Renal pelvis (tissue), 4 donors: ENCODE results near the gene TSEN2. TPM values are rescaled to one million over a fixed set of nuclear protein-coding genes. Genes with fewer than 3 reads are reported as not detected.

Source experiments
- DNase-seq: peaks from one replicate; pipeline ENCODE4 v3.0.0-alpha.2; 2013
- polyA plus RNA-seq, 3 donors: library from polyadenylated mRNA; unstranded; fragments of 120-200 nt; gene quantifications; one replicate each; pipeline ENCODE4 v1.2.1, GENCODE V29; 2013; ENCODE audit not compliant: insufficient read length in 3 of 3

TSEN2 gene
- polyA plus RNA-seq, 3 donors: 20.7 to 35.3 (median 32.1) TPM

DNA sequence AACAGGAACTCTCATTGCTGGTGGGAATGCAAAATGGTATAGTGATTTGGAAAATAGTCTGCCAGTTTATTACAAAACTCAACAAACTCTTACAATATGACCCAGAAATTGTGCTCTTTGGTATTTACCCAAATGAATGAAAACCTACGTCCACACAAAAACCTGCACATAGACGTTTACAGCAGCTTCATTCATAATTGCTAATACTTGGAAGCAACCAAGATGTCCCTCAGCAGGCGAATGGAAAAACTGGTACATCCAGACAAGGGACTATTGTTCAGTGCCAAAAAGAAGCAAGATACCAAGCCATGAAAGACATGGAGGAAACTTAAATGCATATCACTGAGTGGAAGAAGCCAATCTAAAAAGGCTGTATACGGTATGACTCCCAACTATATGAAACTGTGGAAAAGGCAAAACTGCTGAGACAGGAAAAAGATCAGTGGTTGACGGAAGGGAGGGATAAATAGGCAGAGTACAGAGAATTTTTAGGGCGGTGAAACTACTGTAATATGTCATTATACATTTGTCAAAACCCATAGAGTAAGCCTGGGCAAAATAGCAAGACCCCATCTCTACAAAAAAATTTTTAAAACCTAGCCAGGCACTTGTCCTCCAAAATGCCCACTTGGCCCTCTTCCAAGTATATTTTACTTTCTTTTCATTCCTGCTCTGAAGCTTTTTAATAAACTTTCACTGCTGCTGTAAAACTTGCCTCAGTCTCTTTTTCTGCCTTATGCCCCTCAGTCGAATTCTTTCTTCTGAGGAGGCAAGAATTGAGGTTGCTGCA lies 65.9 kb downstream of the TSEN2 start:
- DNase-seq: no peak

DNA sequence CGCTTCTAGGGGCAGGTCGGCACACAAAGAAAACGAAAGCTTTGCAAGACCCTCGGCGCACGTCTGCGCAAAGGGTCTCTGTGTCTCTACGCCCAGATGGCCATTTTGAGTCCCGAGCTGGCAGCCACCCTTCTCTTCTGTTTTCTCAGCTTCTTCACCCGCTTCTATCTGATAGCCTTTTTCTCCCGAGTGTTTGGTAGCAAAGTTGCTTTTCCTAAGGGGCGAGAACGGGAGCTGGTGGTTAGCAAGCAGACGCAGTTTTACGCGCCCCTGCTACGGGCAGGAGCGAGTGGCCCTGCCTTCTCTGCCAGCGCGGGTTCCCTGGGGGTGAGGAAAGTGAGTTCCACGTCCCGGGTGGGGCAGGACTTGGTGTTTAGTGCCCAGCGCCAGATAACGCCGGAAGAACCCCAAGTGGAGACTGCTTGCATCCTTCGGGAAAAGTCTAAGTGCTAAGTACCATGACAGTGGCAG lies 69.7 kb downstream of the TSEN2 start:
- peak; percentile 35 for DNase-seq

DNA sequence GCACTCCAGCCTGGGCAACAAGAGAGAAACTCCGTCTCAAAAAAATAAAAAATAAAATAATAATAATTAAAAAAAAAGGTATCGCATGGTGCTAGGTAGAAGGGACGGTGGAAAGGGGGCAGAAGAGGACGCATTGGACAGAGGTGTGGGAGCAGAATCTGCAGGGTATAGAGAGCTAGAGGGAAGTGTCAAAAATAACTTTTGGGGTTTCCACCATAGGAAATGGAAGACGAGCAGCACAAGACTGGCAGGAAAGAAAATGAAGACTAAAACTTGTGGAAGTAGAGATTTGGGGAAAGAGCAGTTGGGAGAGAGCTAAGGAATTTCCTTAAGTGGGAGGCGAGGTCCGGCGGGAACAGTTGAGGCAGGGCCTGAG lies 72.0 kb downstream of the TSEN2 start:
- DNase-seq: no peak

DNA sequence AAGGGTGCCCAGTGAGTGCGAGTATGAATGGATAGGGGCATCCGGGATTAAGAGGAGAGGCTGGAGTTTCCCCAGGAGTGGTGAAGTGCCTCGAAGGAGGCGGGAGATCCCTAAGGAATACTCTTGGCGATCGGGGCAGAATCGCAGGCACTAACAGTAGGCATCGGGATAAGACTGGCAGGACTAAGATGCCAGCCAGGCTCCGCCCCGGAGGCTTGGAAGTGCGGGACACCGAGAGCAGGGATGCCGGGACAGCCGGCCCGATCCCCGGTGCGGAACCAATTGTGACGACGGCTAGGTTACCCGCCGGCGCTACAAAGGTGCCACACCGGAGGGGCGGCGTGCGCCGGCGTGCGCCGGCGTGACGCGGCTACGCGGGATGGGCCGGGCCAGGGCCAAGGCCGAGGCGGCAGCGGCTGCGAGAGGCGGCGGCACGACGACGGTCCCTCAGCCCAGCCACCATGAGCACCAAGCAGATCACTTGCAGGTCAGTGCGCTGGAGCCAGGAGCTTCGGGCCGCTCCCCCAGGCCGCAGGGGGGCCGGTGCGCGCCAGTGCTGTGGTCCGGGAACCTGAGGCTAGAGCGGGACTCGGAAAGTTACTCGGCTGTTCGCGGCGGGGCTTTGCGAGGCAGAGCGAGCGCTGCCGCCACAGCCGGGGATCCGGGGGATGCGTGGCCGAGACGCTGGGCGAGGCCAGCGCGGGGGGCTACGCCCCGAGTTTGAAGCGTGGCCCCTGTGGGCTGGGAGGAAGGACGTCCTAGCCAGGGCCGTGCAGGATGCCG lies 72.6 kb downstream of the TSEN2 start, which contains the start of gene MKRN2:
MKRN2 (plus strand) TSS at position 398 of the 783 bp plus-strand sequence; CDS start at position 462, 64 bp downstream.
- peak; percentile 87 for DNase-seq

DNA sequence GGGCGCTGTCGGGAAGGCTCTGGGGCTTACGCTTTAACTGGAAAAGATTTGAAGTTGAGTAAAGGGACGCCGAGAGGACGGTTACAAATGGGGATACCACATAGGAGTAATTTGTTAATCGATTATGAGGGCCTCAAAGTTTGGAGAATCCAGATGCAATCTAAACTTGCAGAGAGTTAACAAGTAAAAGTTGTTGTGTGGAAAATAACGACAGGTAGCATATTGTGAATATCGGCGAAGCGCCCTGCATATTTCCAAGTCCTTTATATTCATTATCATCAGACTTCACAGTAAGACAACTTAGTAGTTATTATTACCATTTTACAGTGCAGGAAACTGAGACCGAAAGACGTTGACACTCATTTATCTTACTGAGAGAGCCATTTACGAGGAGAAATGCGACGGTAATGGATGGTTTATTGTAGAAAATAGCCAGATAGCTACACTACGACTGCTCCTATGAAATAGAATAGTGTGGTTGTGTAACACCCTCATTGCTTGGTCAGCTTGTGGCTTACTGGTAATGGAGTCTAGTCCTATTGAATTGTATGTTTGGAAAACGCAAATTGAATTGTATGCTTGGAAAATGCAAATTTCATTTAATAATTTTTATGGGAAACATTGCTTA lies 73.3 kb downstream of the TSEN2 start:
- no peak for DNase-seq

DNA sequence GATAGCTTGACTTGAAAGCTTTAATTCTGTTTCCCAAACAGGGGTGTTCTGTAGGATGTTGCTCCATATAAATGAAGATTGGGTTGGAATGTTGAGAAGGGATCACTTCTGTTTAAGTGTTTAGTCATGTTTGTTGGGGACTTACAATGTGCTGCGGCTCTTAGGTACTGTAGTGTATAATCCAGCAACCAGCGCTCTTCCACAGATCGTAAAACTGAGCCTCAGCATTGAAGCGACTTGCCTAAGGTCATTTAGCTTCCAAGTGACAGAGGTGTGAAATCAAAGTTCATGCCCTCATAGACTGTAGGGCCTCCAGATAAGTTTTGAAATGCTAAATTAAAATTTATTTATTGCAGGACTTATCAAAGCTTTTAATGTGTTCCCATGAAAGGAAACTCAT lies 74.4 kb downstream of the TSEN2 start:
- no peak for DNase-seq

DNA sequence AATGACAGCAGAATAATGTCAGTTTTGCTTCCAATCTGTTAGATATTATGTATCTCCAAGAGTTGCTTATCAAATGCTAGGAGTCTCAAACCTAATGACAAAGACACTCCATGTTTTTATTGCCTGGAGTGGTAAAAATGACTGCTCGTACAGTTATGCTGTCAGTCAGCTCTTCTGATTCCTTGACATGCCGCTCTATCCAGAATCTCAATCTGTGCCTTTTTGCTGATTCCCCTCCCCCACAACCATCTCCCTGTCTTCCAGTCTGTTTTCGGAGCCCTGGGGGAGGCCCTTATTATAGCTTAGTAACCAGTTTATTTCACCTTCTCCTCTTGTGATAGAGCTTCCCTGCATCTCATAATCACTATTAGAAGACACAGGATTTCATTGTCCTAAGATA lies 75.2 kb downstream of the TSEN2 start:
- DNase-seq: no peak

DNA sequence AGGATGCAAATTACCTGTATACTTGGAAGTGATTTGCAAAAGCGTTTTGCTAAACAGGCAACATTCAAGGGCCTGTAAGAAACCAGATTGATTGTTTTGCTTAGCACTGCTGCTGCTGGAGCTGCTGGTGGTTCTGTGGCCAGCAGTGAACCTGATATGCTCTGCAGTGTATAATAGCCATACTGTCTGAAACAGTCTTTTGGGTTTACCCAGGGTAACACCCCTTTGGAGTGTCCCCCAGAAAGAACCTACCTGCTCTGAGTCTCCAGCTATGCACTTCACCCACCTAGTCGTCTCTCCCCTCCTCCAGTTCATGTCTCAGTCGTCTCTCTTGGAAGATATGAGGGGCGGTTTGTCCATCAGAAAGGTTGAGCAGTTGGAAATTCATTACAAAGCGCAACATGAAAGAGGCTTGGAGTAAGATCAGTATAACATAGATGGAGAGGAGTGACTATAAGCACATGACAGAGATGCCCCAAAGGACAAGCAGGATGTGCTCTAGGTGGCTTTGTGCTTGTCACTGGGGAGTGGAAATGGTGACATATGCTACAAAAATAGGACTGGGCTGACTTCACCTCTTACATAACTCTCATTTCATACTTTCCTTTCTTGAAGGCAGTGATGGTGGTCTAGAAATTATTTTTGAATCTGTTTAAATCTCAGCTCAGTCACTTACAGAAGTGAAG lies 76.4 kb downstream of the TSEN2 start:
- no peak for DNase-seq

DNA sequence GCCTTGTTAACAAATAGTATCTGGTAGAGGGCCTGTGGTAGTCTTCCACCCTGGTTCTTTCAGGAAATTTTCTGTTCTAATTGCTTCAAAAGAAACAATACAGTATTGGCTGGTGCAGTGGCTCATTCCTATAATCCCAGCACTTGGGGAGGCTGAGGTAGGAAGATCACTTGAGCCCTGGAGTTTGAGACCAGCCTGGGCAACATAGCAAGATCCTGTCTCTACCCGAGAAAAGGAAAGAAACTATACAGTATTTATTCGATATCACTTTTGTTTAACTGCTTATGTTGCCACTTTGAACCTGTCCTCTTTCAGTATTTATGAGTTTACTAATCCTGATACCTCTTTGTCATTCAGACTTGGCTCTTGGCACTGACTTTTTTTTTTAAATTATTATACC lies 77.1 kb downstream of the TSEN2 start:
- DNase-seq: no peak

DNA sequence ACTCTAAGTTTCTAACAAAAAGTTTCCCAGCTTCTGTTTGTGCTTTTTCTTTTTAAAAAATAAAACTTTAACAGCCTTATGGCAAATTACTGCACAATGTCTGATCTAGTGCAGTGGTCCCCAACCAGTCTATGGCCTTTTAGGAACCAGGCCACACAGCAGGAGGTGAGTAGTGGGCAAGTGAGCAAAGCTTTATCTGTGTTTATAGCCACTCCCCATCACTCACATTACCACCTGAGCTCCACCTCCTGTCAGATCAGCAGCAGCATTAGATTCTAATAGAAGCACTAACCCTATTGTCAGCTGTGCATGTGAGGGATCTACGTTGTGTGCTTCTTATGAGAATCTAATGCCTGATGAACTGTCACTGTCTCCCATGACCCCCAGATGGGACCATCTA lies 78.2 kb downstream of the TSEN2 start:
- no peak for DNase-seq

DNA sequence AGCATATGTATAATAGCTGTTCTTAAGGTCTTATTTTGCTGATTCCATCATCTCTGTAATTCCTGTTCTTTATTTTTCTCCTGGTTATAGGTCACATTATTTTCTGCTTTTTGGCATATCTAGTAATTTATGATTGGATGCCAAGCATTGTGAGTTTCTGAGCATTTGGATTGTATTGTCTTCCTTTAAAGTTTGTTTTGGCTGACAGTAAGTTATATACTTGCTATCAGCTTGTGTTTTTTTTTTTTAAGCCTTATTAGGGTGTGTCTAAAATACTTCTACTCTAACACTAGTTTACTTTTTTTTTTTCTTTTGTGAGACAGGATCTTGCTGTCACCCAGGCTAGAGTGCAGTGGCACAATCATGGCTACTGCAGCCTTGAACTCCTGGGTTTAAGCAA lies 82.7 kb downstream of the TSEN2 start:
- DNase-seq: no peak

DNA sequence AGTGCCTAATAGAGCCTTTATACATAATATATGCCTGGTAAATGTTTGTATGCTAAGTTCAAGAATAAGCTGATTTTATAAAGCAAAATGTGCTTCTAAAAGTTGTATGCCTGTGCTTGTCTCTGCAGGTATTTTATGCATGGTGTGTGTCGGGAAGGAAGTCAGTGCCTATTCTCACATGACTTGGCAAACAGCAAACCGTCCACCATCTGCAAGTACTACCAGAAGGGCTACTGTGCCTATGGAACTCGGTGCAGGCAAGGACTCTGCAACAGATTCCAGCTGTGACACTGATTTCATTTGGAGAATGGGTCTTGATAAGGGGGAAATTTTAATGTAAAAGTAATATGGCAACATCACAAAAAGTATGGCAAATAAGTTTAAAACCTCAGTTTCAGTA lies 84.5 kb downstream of the TSEN2 start:
- DNase-seq: no peak

DNA sequence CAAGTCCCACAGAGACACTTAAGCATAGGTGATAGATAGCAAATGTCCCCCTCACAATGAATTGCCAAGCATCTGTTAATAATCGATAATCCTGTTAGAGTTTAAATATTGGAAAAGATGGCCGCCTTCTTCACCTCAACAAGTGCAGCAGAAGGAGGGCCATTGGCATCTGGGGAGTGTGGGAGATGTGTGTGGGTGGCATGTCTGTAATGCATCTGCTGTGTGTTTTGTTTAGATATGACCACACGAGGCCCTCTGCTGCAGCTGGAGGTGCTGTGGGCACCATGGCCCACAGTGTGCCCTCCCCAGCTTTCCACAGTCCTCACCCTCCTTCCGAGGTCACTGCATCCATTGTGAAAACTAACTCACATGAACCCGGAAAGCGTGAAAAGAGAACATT lies 85.6 kb downstream of the TSEN2 start:
- no peak for DNase-seq

DNA sequence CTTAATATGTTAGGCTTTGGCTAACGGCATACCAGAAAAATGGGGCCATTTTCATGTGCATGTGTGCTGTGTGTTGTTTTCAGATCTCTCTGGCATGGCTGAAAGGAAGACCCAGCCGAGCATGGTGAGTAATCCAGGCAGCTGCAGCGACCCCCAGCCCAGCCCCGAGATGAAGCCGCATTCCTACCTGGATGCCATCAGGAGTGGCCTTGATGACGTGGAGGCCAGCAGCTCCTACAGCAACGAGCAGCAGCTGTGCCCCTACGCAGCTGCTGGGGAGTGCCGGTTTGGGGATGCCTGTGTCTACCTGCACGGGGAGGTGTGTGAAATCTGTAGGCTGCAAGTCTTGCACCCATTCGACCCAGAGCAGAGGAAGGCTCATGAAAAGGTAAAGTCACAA lies 87.7 kb downstream of the TSEN2 start:
- no peak for DNase-seq

DNA sequence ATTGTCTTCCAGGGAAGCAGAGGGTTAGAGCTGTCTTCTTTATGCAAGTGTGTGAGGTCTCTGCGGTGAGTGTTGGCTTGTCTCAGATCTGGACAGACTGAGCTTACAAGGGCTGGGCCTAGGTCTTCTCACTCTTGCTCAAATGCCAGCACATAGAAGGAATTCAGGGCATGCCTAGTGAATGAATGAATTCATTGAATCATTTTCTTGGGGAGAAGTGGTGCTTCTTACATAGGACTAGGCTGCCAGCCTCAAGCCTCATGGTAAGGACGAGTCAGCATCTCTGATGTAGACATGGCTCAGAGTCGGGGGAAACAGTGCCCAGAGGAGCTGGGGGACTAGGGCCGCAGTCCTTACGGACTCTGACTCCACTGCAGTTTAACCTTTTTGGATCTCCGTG lies 89.9 kb downstream of the TSEN2 start:
- no peak for DNase-seq

DNA sequence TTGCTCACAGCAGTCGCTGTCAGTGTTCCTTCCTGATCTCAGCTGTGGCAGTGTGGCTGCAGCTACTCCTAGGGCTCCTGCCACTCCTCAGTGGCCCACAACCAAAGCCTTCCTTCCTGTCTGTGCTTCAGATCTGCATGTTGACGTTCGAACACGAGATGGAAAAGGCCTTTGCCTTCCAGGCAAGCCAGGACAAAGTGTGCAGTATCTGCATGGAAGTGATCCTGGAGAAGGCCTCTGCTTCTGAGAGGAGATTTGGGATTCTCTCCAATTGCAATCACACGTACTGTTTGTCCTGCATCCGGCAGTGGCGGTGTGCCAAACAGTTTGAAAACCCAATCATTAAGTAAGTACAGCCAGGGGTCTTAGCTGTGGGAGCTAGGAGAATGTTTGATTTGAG lies 90.4 kb downstream of the TSEN2 start:
- DNase-seq: no peak

DNA sequence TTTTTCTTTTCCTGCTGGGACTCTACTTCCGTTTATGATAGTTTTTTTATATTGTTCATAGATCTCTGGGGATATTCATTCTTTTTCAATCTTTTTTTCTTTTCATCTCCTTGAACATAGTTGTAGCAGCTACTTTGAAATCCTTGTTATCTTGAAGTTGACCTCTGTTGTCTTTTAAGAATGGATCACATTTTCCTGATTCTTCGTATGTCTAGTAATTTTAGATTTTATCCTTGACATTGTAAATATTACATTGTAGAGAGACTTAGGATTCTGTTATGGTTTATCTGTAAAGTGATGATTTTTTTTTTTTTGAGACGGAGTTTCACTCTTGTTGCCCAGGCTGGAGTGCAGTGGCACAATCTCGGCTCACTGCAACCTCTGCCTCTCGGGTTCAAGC lies 93.1 kb downstream of the TSEN2 start:
- no peak for DNase-seq

DNA sequence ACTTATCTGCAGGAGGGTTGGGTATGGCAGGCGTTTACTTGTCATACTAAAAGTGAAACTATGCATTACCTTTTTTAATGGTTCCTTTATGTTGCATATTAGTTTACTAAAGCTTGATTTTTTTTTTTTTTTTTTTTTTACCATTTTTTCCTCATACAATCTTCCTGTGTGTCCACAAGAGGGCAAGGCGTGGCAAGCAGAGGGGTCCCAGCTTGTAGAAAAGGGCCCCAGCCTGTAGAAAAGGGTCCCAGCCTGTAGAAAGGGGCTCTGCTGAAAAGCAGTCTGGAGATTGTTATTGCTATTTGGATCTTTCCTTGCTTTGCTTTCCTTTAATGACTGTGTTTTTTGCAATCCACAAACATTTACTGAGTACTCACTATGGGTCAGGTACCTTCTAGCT lies 94.5 kb downstream of the TSEN2 start:
- no peak for DNase-seq

DNA sequence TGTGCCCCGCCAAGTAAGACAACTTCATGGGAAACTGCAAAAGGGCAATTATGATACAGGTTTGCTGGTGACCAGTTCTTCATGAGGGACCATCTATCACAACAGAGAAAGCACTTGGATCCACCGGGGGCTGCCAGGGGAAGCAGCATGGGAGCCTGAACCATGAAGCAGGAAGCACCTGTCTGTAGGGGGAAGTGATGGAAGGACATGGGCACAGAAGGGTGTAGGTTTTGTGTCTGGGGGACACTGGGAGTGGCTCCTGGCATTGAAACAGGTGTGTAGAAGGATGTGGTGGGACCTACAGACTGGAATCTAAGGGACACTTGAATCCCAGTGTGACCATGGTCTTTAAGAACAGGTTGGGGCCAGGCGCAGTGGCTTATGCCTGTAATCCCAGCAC lies 95.2 kb downstream of the TSEN2 start:
- no peak for DNase-seq

DNA sequence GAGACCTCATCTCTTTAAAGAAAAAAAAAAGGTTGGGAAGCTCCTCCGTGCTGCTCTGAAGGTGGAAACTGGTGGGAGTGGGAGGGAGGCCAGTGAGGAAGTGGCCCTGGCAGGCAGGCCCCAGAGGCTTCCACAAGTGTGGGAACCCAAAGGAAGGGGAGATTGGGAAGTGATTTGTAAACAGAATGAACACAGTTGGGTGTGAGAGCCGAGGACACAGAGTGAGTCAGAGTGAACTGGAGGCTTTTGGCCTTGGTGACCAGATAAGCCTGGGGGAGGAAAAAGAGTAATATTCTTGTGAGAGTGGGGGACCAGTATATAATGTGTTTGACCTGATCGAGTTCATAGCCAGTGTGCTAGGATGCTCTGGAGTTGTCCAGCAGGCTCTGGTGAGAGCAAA lies 95.6 kb downstream of the TSEN2 start:
- no peak for DNase-seq

DNA sequence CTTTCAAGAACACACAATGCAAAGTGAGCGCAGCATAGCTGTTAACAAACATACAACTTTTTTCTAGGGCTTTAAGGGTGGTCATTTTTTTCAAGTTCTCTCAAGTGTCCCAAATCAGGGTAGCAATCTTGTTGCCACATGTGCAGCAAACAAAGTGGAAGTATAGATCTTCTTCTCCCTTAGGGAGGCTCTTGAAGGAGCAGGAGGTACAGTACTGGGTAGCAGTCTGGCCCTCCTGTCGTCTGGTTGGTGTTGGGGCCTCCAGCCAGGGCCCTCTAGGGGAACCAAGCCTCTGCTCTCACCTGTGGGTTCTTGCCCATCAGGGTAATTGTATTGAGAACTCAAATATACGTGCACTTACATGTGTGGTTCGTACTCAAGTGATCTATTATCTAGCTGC lies 98.5 kb downstream of the TSEN2 start:
- DNase-seq: no peak
